ENCODE data around the gene ATP5MC3.

DNA sequence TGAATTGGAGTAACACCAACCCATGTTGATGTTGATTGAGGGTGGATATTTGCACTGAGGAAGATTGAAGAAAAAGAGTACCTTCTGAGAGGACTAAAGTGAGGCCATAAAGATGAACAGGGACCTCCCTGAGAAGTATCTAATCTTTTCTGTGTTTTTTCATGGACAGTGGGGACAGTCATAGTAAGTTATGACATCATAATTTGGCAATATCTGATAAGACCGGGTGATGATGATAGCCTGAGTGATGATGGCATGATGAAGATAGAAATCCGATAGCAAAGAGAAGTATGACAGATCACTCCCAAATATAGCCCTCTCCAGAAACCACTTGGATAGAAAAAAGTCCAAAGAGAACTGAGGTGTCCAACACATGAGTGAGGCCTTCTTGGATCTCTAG lies 2.2 kb upstream of the ATP5MC3 start:
- TF ChIP-seq, protein P1, sequence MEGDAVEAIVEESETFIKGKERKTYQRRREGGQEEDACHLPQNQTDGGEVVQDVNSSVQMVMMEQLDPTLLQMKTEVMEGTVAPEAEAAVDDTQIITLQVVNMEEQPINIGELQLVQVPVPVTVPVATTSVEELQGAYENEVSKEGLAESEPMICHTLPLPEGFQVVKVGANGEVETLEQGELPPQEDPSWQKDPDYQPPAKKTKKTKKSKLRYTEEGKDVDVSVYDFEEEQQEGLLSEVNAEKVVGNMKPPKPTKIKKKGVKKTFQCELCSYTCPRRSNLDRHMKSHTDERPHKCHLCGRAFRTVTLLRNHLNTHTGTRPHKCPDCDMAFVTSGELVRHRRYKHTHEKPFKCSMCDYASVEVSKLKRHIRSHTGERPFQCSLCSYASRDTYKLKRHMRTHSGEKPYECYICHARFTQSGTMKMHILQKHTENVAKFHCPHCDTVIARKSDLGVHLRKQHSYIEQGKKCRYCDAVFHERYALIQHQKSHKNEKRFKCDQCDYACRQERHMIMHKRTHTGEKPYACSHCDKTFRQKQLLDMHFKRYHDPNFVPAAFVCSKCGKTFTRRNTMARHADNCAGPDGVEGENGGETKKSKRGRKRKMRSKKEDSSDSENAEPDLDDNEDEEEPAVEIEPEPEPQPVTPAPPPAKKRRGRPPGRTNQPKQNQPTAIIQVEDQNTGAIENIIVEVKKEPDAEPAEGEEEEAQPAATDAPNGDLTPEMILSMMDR (IDR thresholded peaks at IDR 0.05; ENCODE audit: low read length), result no peak
- no peak for TF ChIP-seq EZH2 (IDR thresholded peaks at IDR 0.05; ENCODE audit: borderline replicate concordance, low read length)
